HFFc6 (cell line): Measurements from ENCODE around the gene CACNG3. TPM values are rescaled to one million over a fixed set of nuclear protein-coding genes. Genes with fewer than 3 reads are reported as not detected.

Source experiments
- DNase-seq: peaks from one replicate; pipeline ENCODE4 v3.0.0-alpha.2; 2018
- H3K27ac Mint-ChIP-seq: 2 replicates; pipeline ENCODE4 v1.8.0; 2020; ENCODE audit warnings: mild to moderate bottlenecking, mixed read lengths
- H3K27me3 Mint-ChIP-seq: 2 replicates; pipeline ENCODE4 v1.8.0; 2021; ENCODE audit warnings: mild to moderate bottlenecking, moderate library complexity, mixed read lengths; ENCODE audit not compliant: insufficient read depth
- H3K36me3 Mint-ChIP-seq: 2 replicates; pipeline ENCODE4 v1.8.0; 2021; ENCODE audit warnings: low read depth, mixed read lengths
- H3K4me1 Mint-ChIP-seq: 2 replicates; pipeline ENCODE4 v1.8.0; 2020; ENCODE audit warnings: low read depth, mixed read lengths
- H3K4me3 Mint-ChIP-seq: 2 replicates; pipeline ENCODE4 v1.8.0; 2020; ENCODE audit warnings: mild to moderate bottlenecking, moderate library complexity, mixed read lengths
- H3K9me3 Mint-ChIP-seq: 2 replicates; pipeline ENCODE4 v1.8.0; 2020; ENCODE audit warnings: mild to moderate bottlenecking, mixed read lengths
- CTCF ChIP-seq: fragments of 200-600 bp; sonication (generic); IDR thresholded peaks from 2 replicates; pipeline ENCODE4 v1.5.0; 2021; ENCODE audit warnings: antibody characterized with exemption, mild to moderate bottlenecking
- total RNA-seq, 6 experiments: library from RNA; stranded (reverse); fragmentation: NEBNext Ultra II Directional; extraction: Animal tissue kit (Norgen Biotek cat#: 25700); gene quantifications; 2 replicates in 1 of 6; 3 replicates in 5 of 6; pipeline ENCODE4 v1.2.3, GENCODE V29; 2021

Gene CACNG3
- total RNA-seq, 6 experiments from 2014 or later = not detected

DNA sequence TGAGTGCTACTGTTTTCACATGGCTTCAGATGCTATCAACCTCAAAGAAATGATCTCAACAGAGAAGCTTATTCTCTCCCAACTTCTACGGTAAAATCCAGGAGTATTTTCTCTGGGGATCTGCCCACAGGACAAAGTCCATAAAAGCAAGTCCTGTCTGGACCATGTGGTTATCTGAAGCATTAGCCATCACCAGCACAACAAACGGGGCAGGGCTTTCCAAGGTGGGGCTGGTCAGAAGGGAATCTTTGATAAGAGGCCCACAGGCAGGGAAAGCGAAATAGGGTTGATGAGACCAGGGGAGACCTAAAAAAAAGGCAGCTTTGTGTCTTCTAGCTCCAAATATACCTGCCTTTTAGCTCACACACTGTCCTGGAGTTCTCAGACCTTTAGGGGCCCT is 38.7 kb upstream of the CACNG3 start:
- H3K27me3 Mint-ChIP-seq = peaks cover 2% of the 10 kb centered on the region
- no peaks in the 10 kb centered on the region for H3K4me1 Mint-ChIP-seq
- peaks cover 31% of the 10 kb centered on the region for H3K9me3 Mint-ChIP-seq
- DNase-seq = no peak
- no peak overlapping the region for H3K4me3 Mint-ChIP-seq
- no peaks in the 10 kb centered on the region for H3K36me3 Mint-ChIP-seq
- no peak overlapping the region for H3K27ac Mint-ChIP-seq
- no peak for TF ChIP-seq CTCF

- Mint-ChIP-seq H3K4me1 (no peaks in the 10 kb centered on the region), H3K9me3 (peaks cover 28% of the 10 kb centered on the region), H3K27me3 (peaks cover 2% of the 10 kb centered on the region), H3K4me3 (no peak overlapping the region), H3K27ac (no peak overlapping the region), H3K36me3 (no peaks in the 10 kb centered on the region)
- no peak for TF ChIP-seq CTCF
- DNase-seq = no peak
Observed at GRCh38 chr16:24218299-24218698, 37.8 kb upstream of the CACNG3 start.

GRCh38 chr16:24221219-24221618 is 34.9 kb upstream of the CACNG3 start:
- no peak for TF ChIP-seq CTCF
- no peak overlapping the region for H3K4me3 Mint-ChIP-seq
- no peaks in the 10 kb centered on the region for H3K36me3 Mint-ChIP-seq
- peaks cover 41% of the 10 kb centered on the region for H3K9me3 Mint-ChIP-seq
- no peak overlapping the region for H3K27ac Mint-ChIP-seq
- DNase-seq = no peak
- H3K4me1 Mint-ChIP-seq = no peaks in the 10 kb centered on the region
- peaks cover 2% of the 10 kb centered on the region for H3K27me3 Mint-ChIP-seq

- Mint-ChIP-seq H3K27ac (no peak overlapping the region), H3K4me1 (no peaks in the 10 kb centered on the region), H3K9me3 (peaks cover 33% of the 10 kb centered on the region), H3K36me3 (no peaks in the 10 kb centered on the region), H3K27me3 (no peaks in the 10 kb centered on the region; the same call in 1 of the 2 replicates), H3K4me3 (no peak overlapping the region)
- DNase-seq = no peak
- no peak for TF ChIP-seq CTCF
Observed at GRCh38 chr16:24228514-24228913, 27.6 kb upstream of the CACNG3 start.

DNA sequence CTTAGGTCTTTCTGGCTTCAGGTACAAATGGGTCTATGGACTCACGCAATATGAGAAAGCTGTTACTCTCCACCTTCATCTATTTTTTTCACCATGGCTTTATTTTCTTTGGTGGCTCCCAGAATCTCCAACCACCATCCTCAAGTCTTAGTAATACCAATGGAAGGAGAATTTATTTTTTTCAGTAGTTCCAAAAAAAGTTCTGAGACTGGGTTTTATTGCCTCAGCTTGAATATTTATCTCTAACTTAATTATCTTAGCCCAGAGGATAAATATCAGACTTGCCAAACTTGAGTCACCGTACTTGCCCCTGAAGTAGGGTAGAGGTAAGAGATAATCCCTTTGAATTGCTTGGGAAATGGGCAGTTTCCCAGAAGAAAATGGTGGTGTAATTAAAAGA is 23.2 kb upstream of the CACNG3 start:
- TF ChIP-seq CTCF = no peak
- Mint-ChIP-seq H3K4me3 (no peak overlapping the region), H3K9me3 (peaks cover 17% of the 10 kb centered on the region), H3K27me3 (no peaks in the 10 kb centered on the region; the same call in 1 of the 2 replicates), H3K27ac (no peak overlapping the region), H3K36me3 (no peaks in the 10 kb centered on the region), H3K4me1 (no peaks in the 10 kb centered on the region)
- no peak for DNase-seq

DNA sequence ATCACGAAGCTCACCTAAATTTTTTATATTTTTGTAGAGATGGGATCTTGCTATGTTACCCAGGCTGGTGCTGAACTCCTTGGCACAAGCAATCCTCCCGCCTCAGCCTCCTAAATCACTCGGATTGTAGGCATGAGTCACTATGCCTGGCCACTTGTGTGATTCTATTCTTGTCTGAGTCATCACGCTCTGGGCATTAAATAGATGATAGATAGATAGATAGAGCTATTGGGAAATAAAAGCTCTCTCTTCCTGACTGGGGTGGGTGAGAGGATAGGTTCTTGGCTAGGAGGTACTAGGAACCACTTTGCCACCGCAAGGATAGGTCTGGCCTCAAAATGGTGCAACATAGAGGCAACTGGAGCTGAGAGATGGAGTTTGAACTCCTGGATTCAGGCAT is 21.4 kb upstream of the CACNG3 start:
- H3K27ac Mint-ChIP-seq = no peak overlapping the region
- no peak overlapping the region for H3K4me3 Mint-ChIP-seq
- no peaks in the 10 kb centered on the region for H3K4me1 Mint-ChIP-seq
- no peaks in the 10 kb centered on the region for H3K36me3 Mint-ChIP-seq
- DNase-seq = no peak
- no peak for TF ChIP-seq CTCF
- no peaks in the 10 kb centered on the region for H3K27me3 Mint-ChIP-seq
- peaks cover 23% of the 10 kb centered on the region for H3K9me3 Mint-ChIP-seq
